HG03571 (cell line): ENCODE measurements around the gene CEP104.
A peak's percentile ranks its signal among the peaks of the same experiment; 100 is the strongest.

Experiments
- ATAC-seq: cut with Tn5 transposase; IDR thresholded peaks from one replicate; pipeline ENCODE4 v1.9.1; 2021; ENCODE audit not compliant: unreplicated experiment

The CEP104 gene

GRCh38 chr1:3779912-3780416, 77.0 kb downstream of the CEP104 start:
- ATAC-seq, result no peak

- ATAC-seq, result no peak
Measured at GRCh38 chr1:3779265-3779911, 77.6 kb downstream of the CEP104 start.

GRCh38 chr1:3778590-3779264, 78.3 kb downstream of the CEP104 start:
- no peak for ATAC-seq

- ATAC-seq, result no peak
Measured at GRCh38 chr1:3777647-3778589, 79.1 kb downstream of the CEP104 start.

- no peak for ATAC-seq
Measured at GRCh38 chr1:3777078-3777547, 79.9 kb downstream of the CEP104 start.

- no peak for ATAC-seq
Measured at GRCh38 chr1:3776231-3776961, 80.6 kb downstream of the CEP104 start.

- no peak for ATAC-seq
Measured at GRCh38 chr1:3775490-3776230, 81.4 kb downstream of the CEP104 start.

GRCh38 chr1:3774946-3775489, 82.0 kb downstream of the CEP104 start:
- ATAC-seq, result no peak

GRCh38 chr1:3774276-3774945, 82.6 kb downstream of the CEP104 start:
- ATAC-seq, result no peak

- no peak for ATAC-seq
Measured at GRCh38 chr1:3773572-3774275, 83.3 kb downstream of the CEP104 start.

- ATAC-seq, result peak; percentile 9
Measured at GRCh38 chr1:3772715-3773571, 84.1 kb downstream of the CEP104 start, which contains the start of gene SMIM1. Gene SMIM1, plus strand, starts transcription at chr1:3772749. Its CDS starts 2,625 bp downstream, at chr1:3775374.

- ATAC-seq, result peak; percentile 45
Measured at GRCh38 chr1:3772027-3772714, 84.8 kb downstream of the CEP104 start.

- no peak for ATAC-seq
Measured at GRCh38 chr1:3771108-3772026, 85.6 kb downstream of the CEP104 start.

- ATAC-seq, result no peak
Measured at GRCh38 chr1:3770047-3770765, 86.8 kb downstream of the CEP104 start.

GRCh38 chr1:3768811-3769390, 88.1 kb downstream of the CEP104 start:
- no peak for ATAC-seq
